Suprapubic skin (tissue), 4 donors: ENCODE measurements around the gene PHF20.

Experiments
- CTCF ChIP-seq, 2 donors: fragments of 200-600 bp in 1 of 2; fragments of 450-650 bp in 1 of 2; sonication (generic) in 1 of 2; IDR thresholded peaks; one replicate each; pipeline ENCODE4 v1.5.1; 2016 to 2019; ENCODE audit warnings: antibody characterized with exemption in 2 of 2, mild to moderate bottlenecking in 1 of 2, moderate library complexity in 1 of 2
- POLR2A ChIP-seq, 2 donors: fragments of 450-650 bp; IDR thresholded peaks; one replicate each; pipeline ENCODE4 v1.6.1; 2017; ENCODE audit warnings: antibody characterized with exemption in 2 of 2, mild to moderate bottlenecking in 2 of 2, moderate library complexity in 2 of 2
- POLR2AphosphoS5 ChIP-seq, 3 donors: sonication (generic); formaldehyde crosslinking; IDR thresholded peaks; one replicate each; pipeline ENCODE4 v1.6.1; 2017; ENCODE audit warnings: antibody characterized with exemption in 3 of 3

GRCh38 chr20:35796571-35796970, 24.8 kb downstream of the PHF20 start:
- no peak for TF ChIP-seq POLR2A (IDR thresholded peaks at IDR 0.05)
- no peak for TF ChIP-seq CTCF (IDR thresholded peaks at IDR 0.05)
- no peak for TF ChIP-seq POLR2AphosphoS5 (IDR thresholded peaks at IDR 0.05)
